Testis (tissue), 2 donors: ENCODE results near the gene CSF1R.

ENCODE experiments used
- CTCF ChIP-seq, 3 experiments: fragments of 450-650 bp in 2 of 3; fragments of 200-600 bp in 1 of 3; sonication (generic) in 1 of 3; IDR thresholded peaks; one replicate each; pipeline ENCODE4 v1.5.1; 2016 to 2019; ENCODE audit warnings: antibody characterized with exemption in 3 of 3, mild to moderate bottlenecking in 2 of 3, moderate library complexity in 1 of 3
- POLR2A ChIP-seq: fragments of 450-650 bp; IDR thresholded peaks from one replicate; pipeline ENCODE4 v1.6.1; 2017; ENCODE audit warnings: antibody characterized with exemption, mild to moderate bottlenecking, moderate library complexity

- TF ChIP-seq CTCF (IDR thresholded peaks at IDR 0.05) (no peak), POLR2A (no peak)
Measured at GRCh38 chr5:150129454-150129812, 43.1 kb upstream of the CSF1R start.
